Measurements from ENCODE around the gene NPHP3. TPM values are rescaled to one million over a fixed set of nuclear protein-coding genes. Genes with fewer than 3 reads are reported as not detected.

The NPHP3 gene, protein sequence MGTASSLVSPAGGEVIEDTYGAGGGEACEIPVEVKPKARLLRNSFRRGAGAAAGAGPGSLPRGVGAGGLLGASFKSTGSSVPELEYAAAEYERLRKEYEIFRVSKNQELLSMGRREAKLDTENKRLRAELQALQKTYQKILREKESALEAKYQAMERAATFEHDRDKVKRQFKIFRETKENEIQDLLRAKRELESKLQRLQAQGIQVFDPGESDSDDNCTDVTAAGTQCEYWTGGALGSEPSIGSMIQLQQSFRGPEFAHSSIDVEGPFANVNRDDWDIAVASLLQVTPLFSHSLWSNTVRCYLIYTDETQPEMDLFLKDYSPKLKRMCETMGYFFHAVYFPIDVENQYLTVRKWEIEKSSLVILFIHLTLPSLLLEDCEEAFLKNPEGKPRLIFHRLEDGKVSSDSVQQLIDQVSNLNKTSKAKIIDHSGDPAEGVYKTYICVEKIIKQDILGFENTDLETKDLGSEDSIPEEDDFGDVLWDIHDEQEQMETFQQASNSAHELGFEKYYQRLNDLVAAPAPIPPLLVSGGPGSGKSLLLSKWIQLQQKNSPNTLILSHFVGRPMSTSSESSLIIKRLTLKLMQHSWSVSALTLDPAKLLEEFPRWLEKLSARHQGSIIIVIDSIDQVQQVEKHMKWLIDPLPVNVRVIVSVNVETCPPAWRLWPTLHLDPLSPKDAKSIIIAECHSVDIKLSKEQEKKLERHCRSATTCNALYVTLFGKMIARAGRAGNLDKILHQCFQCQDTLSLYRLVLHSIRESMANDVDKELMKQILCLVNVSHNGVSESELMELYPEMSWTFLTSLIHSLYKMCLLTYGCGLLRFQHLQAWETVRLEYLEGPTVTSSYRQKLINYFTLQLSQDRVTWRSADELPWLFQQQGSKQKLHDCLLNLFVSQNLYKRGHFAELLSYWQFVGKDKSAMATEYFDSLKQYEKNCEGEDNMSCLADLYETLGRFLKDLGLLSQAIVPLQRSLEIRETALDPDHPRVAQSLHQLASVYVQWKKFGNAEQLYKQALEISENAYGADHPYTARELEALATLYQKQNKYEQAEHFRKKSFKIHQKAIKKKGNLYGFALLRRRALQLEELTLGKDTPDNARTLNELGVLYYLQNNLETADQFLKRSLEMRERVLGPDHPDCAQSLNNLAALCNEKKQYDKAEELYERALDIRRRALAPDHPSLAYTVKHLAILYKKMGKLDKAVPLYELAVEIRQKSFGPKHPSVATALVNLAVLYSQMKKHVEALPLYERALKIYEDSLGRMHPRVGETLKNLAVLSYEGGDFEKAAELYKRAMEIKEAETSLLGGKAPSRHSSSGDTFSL (N-terminal part only)
- total RNA-seq: 14.6 and 15.3 TPM in 2 replicates

DNA sequence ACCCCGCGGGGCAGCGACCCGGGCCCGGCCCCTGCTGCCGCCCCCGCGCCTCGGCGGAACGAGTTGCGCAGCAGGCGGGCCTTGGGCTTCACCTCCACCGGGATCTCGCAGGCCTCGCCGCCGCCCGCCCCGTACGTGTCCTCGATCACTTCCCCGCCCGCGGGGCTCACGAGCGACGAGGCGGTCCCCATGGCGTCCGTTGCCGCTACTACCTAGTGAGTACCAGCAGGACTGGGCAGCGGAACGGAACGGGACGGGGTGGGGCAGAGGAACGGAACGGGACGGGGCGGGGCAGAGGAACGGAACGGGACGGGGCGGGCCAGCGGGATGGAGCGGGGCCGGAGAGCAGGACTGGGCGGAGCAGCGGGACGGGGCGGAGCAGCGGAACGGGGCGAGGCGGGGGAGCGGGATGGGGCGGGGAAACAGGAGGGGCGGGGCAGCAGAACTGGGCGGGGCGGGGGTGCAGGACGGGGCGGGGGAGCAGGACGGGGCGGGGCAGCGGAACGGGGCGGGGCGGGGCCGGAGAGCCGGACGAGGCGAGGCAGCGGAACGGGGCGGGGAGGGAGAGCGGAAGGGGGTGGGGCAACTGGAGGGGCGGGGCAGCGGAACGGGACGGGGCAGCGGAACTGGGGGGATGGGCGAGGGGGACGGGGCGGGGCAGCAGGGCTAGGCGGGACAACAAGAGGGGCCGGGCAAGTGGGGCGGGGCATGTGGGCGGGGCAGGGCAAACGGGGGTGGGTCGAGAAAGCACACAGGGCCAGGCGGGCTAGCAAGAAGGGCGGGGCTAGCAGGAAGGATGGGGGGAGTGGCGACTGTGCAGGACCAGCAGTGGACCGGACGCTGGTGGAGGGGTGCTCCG is at the start of gene NPHP3:
NPHP3 (minus strand) TSS at position 245 of the 859 bp plus-strand sequence; CDS start at position 191, 54 bp downstream.

DNA sequence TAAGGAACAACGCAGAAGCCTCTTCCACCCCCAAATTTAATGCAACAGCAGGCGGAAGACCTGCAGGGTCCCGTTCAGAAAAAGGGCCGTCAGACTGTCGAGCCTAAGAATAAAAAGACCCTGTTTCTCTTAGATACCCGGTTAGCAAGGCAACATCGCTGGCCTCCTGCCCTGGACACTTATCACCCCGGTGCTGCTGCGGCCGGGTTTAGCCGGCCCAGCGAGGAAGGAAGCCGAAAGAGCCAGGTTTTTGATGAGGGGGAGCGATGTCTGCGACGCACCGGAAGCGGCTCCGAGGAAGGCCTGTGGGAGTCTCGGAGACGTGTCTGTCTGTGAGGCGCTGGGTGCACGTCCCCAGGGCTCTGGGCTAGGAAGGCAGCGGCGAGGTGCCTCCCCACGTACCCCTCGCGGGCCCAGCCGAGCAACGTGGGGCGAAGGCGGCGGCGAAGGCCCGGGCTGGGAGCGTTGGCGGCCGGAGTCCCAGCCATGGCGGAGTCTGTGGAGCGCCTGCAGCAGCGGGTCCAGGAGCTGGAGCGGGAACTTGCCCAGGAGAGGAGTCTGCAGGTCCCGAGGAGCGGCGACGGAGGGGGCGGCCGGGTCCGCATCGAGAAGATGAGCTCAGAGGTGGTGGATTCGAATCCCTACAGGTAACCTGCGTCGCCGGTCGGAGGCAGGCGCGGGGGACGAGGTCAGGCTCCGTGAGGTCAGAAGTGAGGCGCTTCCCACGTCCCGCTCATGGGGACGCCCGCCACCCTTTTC is 62.0 kb downstream of the NPHP3 start, which contains the start of gene UBA5:
UBA5 (plus strand) TSS at position 278 of the 759 bp plus-strand sequence; CDS start at position 487, 209 bp downstream.

DNA sequence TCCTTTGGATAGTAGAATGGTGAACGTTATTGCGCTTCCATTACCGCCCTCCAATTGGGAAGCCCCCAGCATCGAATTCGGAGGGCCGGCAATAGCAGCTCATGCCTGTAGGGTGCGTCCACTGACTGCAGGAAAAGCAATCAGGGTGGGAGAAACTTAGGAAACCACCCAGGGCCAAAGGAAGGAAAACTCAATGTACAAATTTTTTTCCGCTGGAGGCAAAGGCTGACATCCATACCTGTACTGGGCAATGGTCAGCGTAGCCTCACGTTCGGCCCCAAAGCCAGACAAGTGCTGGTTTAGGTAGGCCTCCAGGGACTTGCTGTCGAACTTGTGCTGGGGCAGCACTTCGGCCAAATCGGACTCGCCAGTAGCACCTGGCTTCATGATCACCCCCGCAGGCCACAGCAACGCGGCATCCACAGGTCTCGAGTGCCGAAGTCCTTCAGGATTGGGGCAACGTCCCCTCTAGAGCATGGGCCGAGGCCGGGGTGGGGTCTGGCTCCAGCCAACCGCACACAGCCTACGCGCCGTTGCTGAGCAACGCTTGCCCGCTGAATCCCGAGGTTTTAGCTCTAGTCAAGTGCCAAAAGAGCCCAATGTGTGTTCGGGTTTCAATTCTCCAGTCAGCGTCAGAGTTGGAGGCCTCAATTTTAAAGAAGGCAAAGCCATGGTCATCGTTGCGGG is 62.7 kb downstream of the NPHP3 start, which contains the start of gene ACAD11:
ACAD11 (minus strand) TSS at position 445 of the 687 bp plus-strand sequence; CDS start at position 387, 58 bp downstream.

Other genes starting within 250 kb of the NPHP3 start
- not detected in 2 replicates for gene ACKR4, start 125.1 kb downstream of the NPHP3 start, total RNA-seq
- 15.5 and 19.5 TPM in 2 replicates for gene ACAD11, start 62.6 kb downstream of the NPHP3 start, total RNA-seq
- gene UBA5, start 62.1 kb downstream of the NPHP3 start, total RNA-seq: 24.4 and 33.4 TPM in 2 replicates